ENCODE results near the gene DNPH1. TPM values are rescaled to one million over a fixed set of nuclear protein-coding genes. Genes with fewer than 3 reads are reported as not detected.

Gene DNPH1
- total and polyA plus RNA-seq, 2 of the 8 experiments (the other 6 are each of a cell fraction or from before 2014, with no cell fraction given): 33.9 to 134 TPM

- Histone ChIP-seq H2BK5ac (ENCODE audit: low read depth, low read length) (no peak overlapping the region), H4K8ac (ENCODE audit: extremely low read depth, insufficient read depth, low read length) (no peak overlapping the region), H2BK20ac (ENCODE audit: low read length) (peak overlapping the region; percentile 26; the same call in 1 of the 2 replicates), H3K56ac (replicated peaks; ENCODE audit: insufficient read length, low read depth, low read length) (no peak overlapping the region), H3K4ac (replicated peaks; ENCODE audit: insufficient read length, low read depth, low read length) (no peak overlapping the region), H3K27me3 (replicated peaks in 1 of 4; ENCODE audit: control insufficient read depth in 3 of 4, extremely low read depth in 1 of 4, insufficient read depth in 3 of 4, low read length in 3 of 4) (peaks cover 12 to 66% (median 54%) of the 10 kb centered on the region in 4 experiments), H3K23me2 (ENCODE audit: low read depth, low read length) (peaks cover 15% of the 10 kb centered on the region), H3K23ac (ENCODE audit: insufficient read length) (no peak overlapping the region), H3K4me2 (ENCODE audit: insufficient read depth in 1 of 2, low read depth in 2 of 2, low read length in 2 of 2) (no peak overlapping the region), H2BK15ac (ENCODE audit: low read length) (no peak overlapping the region), H4K91ac (replicated peaks; ENCODE audit: insufficient read length, low read length) (no peak overlapping the region), H2AFZ (ENCODE audit: low read length) (no peak overlapping the region), H2BK12ac (ENCODE audit: low read depth, low read length) (peak overlapping the region; percentile 75; the same call in 1 of the 2 replicates), H3K36me3 (ENCODE audit: control insufficient read depth in 2 of 4, insufficient read depth in 4 of 4, low read length in 3 of 4) (no peaks in the 10 kb centered on the region), H3K4me3 (ENCODE audit: extremely low read depth in 1 of 4, insufficient read depth in 2 of 4, low read depth in 3 of 4, low read length in 4 of 4) (no peak overlapping the region), H3K14ac (ENCODE audit: insufficient read length) (no peak overlapping the region), H2BK120ac (replicated peaks; ENCODE audit: low read depth, low read length) (no peak overlapping the region), H3K9me3 (ENCODE audit: insufficient read depth in 2 of 2, low read depth in 1 of 2, low read length in 1 of 2) (no peaks in the 10 kb centered on the region), H3K4me1 (replicated peaks in 1 of 4; ENCODE audit: control insufficient read depth in 3 of 4, insufficient read depth in 4 of 4, low read length in 3 of 4) (peaks cover 3 to 37% (median 24%) of the 10 kb centered on the region in 4 experiments), H3K79me1 (ENCODE audit: low read depth, low read length) (no peaks in the 10 kb centered on the region), H4K5ac (ENCODE audit: insufficient read length, low read depth, low read length) (no peak overlapping the region), H3K27ac (ENCODE audit: low read depth, low read length) (no peak overlapping the region), H2AK5ac (ENCODE audit: low read depth, low read length) (no peak overlapping the region), H4K20me1 (replicated peaks in 1 of 2; ENCODE audit: control insufficient read depth in 1 of 2, insufficient read depth in 2 of 2, low read length in 2 of 2) (no peaks in the 10 kb centered on the region), H3K18ac (ENCODE audit: extremely low read depth, low read length) (no peak overlapping the region), H3K9ac (replicated peaks in 1 of 4; ENCODE audit: extremely low read depth in 1 of 4, low read depth in 3 of 4, low read length in 3 of 4) (no peak overlapping the region), H3K79me2 (ENCODE audit: control insufficient read depth in 1 of 2, insufficient read depth in 2 of 2, low read length in 2 of 2) (no peaks in the 10 kb centered on the region)
- FAIRE-seq (no peak), DNase-seq (ENCODE audit: low read depth in 1 of 2, low spot score in 2 of 2) (no peak)
- ChIA-PET POLR2A (ENCODE audit: partially characterized antibody) (interaction anchor here (1.2 to 1.5 kb wide), 2 partner anchors 11 to 25 kb away, joined by 3 to 5 read pairs; no protein-coding TSS in a partner anchor), CTCF (ENCODE audit: partially characterized antibody) (interaction anchor here (0.6 to 2.2 kb wide), 8 partner anchors 9 to 235 kb away, joined by 3 to 9 read pairs (median 3); partner anchors contain the start of gene CRIP3)
- no peak for TF ChIP-seq SIX5 (IDR thresholded peaks at IDR 0.05; ENCODE audit: low read depth, low read length)
- WGBS, 2 experiments (ENCODE audit: extremely low coverage in 1 of 2, insufficient coverage in 1 of 2, insufficient read length in 1 of 2, insufficient replicate concordance in 2 of 2, low coverage in 1 of 2, low lambda C conversion rate in 2 of 2, missing lambda C conversion rate in 1 of 2): 79% methylated on average over 8 of the region's 8 CpGs; no CpG with 5 or more reads in 1 of the 2 experiments
Observed at GRCh38 chr6:43271103-43271815, 42.0 kb upstream of the DNPH1 start.
